Measurements from ENCODE around the gene CABP1.

- TF ChIP-seq CTCF (IDR thresholded peaks at IDR 0.05) (no peak), POLR2A (IDR thresholded peaks at IDR 0.05) (no peak)
Measured at GRCh38 chr12:120696626-120697025, 56.2 kb downstream of the CABP1 start.
